NCI-H446 (cell line): ENCODE results near the gene PTPN11.
"Not testable (repeated sequence)": the region's sequence is repeated elsewhere in the genome, so short reads cannot be mapped to it uniquely, and the experiment has no call there.

Experiments used
- DNase-seq, 2 experiments: peaks; one replicate each; lab custom pipeline; 2025; lab: John Stamatoyannopoulos, UW

PTPN11 gene

DNA sequence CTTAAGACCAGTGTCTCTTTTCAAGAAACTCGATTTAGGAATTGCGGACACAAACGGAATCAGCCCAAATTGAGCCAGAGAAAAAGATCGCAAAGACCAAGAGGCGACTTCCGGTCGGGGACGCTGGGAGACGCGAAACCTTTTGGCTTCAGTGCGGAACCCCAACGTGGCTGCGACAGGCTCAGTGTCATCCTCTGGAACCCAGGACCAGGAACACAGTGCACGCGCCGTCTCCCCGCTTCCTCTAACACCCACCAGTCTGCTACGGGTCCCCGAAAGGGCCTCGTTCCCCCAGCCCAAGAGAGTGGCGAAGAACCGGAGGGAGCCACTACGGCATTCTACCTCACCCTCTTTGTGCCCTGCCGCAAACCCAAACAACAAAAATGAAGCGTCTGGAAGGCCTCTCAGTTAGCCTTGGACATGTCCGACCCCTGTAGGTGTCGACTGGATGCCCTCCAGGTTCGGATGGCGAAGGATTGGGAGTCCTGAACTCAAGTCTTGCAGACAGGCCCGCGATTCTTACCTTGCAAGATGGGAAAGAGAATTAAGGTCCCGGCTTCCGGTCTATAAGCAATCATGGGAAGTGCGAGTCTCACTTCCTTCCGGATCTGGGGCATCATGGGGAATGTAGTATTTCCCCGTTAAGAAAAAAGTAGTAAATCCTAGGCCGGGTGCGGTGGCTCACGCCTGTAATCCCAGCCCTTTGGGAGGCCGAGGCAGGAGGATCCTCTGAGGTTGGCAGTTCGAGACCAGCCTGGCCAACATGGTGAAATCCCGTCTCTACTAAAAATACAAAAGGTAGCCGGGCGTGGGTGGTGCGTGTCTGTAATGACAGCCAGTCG lies 9.5 kb upstream of the PTPN11 start, which contains the start of gene RPL6:
Gene RPL6, minus strand, starts transcription at position 542 of the 842 bp plus-strand sequence. CDS start 949 bp downstream, outside the sequence.
- peak; percentile 87 to 94 for DNase-seq

DNA sequence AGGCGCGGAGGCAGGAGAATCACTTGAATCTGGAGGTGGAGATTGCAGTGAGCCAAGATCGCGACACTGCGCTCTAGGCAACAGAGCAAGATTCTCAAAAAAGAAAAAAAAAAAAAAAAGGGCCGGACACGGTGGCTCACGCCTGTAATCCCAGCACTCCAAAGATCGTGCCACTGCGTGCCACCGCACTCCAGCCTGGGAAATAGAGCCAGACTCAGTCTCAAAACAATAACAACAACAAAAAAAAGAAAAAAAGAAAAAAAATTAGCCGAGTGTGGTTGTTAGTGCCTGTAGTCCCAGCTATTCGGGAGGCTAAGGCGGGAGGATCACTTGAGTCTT lies 8.9 kb upstream of the PTPN11 start:
- DNase-seq = no peak

- no peak for DNase-seq
Observed at GRCh38 chr12:112413855-112414625, 4.7 kb upstream of the PTPN11 start.

GRCh38 chr12:112415457-112415856 lies 3.3 kb upstream of the PTPN11 start:
- DNase-seq = not testable (repeated sequence)

DNA sequence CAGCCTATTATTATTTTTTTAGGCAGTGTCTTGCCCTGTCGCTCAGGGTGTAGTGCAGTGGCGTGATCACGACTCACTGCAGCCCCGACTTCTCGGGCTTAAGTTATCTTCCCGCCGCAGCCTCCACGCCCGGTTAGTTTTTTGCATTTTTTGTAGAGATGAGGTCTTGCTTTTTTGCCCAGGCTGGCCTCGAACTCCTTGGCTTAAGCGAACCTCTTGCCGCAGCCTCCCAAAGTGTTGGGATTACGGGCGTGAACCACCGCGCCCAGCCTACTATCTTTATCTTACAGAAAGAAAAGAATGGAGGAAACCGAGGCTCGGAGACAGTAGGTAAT lies 507 bp upstream of the PTPN11 start:
- DNase-seq = no peak

- DNase-seq = peak in 1 of 2 experiments; percentile 37
Observed at GRCh38 chr12:112419297-112420133, 768 bp downstream of the PTPN11 start.

DNA sequence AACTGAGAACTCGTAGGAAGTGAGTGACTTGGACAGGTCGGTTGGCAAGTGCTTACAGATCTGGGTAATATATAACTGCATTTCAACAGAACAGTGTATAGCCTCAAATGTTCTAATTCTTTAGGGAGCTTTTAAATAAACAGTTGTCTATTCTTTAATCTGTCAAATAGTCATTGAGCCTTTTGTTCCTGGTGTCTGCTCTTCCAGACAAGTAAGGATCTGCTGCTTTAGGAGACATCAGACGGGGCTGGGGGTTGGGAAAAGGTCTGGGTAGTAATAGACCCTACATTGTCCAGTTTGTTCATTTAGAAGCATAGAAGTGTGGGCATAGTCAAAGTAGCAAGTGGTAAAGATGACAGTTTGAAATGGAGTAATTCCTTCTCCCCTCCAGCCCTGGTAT lies 2.0 kb downstream of the PTPN11 start:
- no peak for DNase-seq

GRCh38 chr12:112421363-112421762 lies 2.6 kb downstream of the PTPN11 start:
- DNase-seq = no peak

GRCh38 chr12:112422531-112422930 lies 3.8 kb downstream of the PTPN11 start:
- DNase-seq = no peak

GRCh38 chr12:112424126-112424525 lies 5.4 kb downstream of the PTPN11 start:
- DNase-seq = no peak

DNA sequence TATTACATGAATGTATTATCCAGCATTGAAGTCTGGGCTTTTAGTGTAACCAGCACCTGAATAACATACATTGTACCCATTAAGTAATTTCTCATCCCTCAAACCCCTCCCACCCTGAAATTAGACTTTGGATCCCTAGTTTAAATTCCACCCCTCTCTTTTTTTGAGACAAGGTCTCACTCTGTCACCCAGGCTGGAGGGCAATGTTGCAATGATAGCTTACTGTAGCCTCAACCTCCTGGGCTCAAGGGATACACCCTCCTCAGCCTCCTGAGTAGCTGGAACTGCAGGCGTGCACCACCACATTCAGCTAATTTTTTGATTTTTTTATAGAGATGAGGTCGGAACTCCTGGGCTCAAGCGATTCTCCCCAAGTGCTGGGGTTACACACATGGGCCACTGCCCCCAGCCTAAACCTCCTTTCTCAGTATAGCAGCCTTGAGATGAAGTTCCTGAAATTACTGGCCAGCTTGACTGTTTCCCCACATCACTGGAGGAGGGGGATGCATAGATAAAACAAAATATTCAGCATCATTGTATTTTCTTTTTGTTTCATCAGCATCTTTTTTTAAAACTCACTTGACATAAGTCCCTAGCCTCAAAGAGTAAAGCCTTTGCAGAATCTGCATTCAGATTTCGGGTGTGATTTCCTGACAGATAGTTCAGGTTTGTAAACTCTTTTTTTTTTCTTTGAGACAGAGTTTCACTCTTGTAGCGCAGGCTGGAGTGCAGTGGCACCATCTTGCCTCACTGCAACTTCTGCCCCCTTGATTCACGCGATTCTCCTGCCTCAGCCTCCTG lies 7.0 kb downstream of the PTPN11 start:
- DNase-seq = no peak

DNA sequence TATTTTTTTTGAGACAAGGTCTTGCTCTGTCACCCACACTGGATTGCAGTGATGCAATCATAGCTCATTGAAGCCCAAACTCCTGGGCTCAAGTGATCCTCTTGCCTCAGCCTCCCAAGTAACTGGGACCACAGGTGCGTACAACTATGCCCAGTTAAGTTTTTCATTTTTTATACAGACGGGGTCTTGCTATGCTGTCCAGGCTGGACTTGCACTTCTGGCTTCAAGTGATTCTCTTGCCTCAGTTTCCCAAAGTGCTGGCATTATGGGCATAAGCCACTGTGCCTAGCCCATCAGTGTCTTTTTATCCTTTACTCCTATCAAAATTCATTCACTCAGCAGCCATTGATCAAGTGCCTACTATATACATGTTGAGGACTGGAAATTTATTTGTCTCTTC lies 9.0 kb downstream of the PTPN11 start:
- no peak for DNase-seq

DNA sequence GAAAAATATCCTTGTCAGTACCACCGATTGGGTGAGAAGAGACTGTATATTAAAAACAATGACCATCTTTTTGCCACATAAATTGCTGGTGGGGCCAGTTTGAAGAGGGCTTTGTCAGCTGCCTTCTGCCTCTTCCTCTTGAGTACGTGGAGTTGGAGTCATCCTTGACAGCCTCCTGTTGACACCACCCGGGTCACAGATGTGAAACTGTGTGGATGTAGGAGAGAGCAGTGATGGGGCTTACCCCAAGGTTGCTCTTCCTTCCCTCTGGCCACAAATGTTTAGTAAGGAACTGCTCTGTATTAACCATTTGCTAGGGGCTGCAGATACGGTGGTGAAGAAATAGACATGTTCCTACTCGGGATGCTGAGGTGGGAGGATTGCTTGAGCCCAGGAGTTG lies 12.2 kb downstream of the PTPN11 start:
- no peak for DNase-seq

GRCh38 chr12:112431965-112432364 lies 13.2 kb downstream of the PTPN11 start:
- no peak for DNase-seq

GRCh38 chr12:112433551-112433950 lies 14.8 kb downstream of the PTPN11 start:
- DNase-seq = no peak

GRCh38 chr12:112438645-112439044 lies 19.9 kb downstream of the PTPN11 start:
- DNase-seq = not testable (repeated sequence)

GRCh38 chr12:112439769-112440168 lies 21.0 kb downstream of the PTPN11 start:
- no peak for DNase-seq

DNA sequence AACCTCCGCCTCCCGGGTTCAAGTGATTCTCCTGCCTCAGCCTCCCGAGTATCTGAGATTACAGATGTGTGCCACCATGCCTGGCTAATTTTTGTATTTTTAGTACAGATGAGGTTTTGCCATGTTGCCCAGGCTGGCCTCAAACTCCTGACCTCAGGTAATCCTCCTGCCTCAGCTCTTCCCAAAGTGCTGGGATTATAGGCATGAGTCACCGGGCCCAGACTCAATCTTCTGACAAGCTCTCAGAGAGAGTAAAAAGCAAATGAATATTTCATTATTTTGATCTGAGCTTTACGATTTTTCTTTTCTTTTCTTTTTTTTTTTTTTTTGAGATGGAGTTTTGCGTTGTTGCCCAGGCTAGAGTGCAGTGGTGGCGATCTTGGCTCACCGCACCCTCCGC lies 21.9 kb downstream of the PTPN11 start:
- not testable (repeated sequence) for DNase-seq

DNA sequence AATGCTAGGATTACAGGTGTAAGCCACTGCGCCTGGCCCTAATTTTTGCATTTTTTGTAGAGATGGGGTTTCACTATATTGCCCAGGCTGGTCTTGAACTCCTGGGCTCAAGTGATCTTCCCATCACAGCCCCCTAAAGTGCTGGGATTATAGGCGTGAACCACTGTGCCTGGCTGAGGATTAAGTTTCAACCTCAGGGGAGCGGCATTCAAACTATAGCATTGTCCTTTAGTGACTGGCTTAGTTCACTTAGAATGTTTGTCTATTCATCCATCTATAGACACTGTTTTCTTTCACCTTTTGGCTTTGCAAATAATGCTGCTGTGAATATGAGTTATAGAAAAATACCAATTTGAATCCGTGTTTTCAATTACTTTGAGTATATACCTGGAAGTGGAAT lies 25.2 kb downstream of the PTPN11 start:
- no peak for DNase-seq

- DNase-seq = no peak
Observed at GRCh38 chr12:112446008-112446725, 27.4 kb downstream of the PTPN11 start.

- no peak for DNase-seq
Observed at GRCh38 chr12:112447106-112447505, 28.4 kb downstream of the PTPN11 start.
